A549 (cell line): ENCODE results near the gene LRP5. TPM values are rescaled to one million over a fixed set of nuclear protein-coding genes. Genes with fewer than 3 reads are reported as not detected.

Experiments used
- ATAC-seq, 2 experiments: fragments of 200-7000 bp in 1 of 2; fragments of >200 bp in 1 of 2; cut with Nextera tagmentation in 1 of 2; cut with Tn5 transposase in 1 of 2; 3 replicates each; pipeline versions ENCODE4 v1.8.0 to v1.9.1; 2018 to 2020; ENCODE audit warnings: mild to moderate bottlenecking in 1 of 2, moderate library complexity in 1 of 2
- CTCF ChIA-PET: fragments of 300-600 bp; sonication (Branson Sonifier 250); formaldehyde crosslinking; extraction: SDS; loops from one replicate; lab custom pipeline; 2021; ENCODE audit warnings: antibody characterized with exemption, inconsistent platforms; lab: Yijun Ruan, JAX
- POLR2A ChIA-PET: fragments of 350-600 bp; formaldehyde crosslinking; extraction: SDS; loops from one replicate; lab custom pipeline; 2021; ENCODE audit warnings: antibody characterized with exemption, inconsistent platforms; lab: Yijun Ruan, JAX
- DNase-seq, 2 experiments: peaks; one replicate each; pipeline versions ENCODE4 v3.0.0 to v3.0.0-alpha.2; 2011 to 2016; ENCODE audit warnings: low read depth in 1 of 2, low spot score in 1 of 2
- FAIRE-seq: peaks from 2 replicates; lab custom pipeline; 2011; peaks lifted over from hg19 to GRCh38; lab: Jason Lieb, UNC
- H3K27ac ChIP-seq, 2 experiments: fragments of >200 bp; sonication (Bioruptor Twin); formaldehyde crosslinking; 3 replicates each; pipeline ENCODE4 v1.5.1; 2016 to 2017
- H3K4me1 ChIP-seq: fragments of >200 bp; sonication (Bioruptor Twin); formaldehyde crosslinking; 3 replicates; pipeline ENCODE4 v1.6.1; 2016
- H3K4me2 ChIP-seq: fragments of >200 bp; sonication (Bioruptor Twin); formaldehyde crosslinking; 3 replicates; pipeline ENCODE4 v1.6.1; 2016
- H3K4me3 ChIP-seq: fragments of >200 bp; sonication (Bioruptor Twin); formaldehyde crosslinking; 3 replicates; pipeline ENCODE4 v1.5.1; 2016
- H3K9me3 ChIP-seq: fragments of >200 bp; sonication (Bioruptor Twin); formaldehyde crosslinking; 3 replicates; pipeline ENCODE4 v1.6.1; 2016
- CBX2 ChIP-seq: fragments of 200-600 bp; sonication (generic); IDR thresholded peaks from 2 replicates; pipeline ENCODE4 v1.6.1; 2016; ENCODE audit warnings: low read depth, mild to moderate bottlenecking, borderline replicate concordance
- E2F6 ChIP-seq: IDR thresholded peaks from 2 replicates; pipeline ENCODE4 v1.6.1; 2012; ENCODE audit warnings: low read depth, borderline replicate concordance
- EHF ChIP-seq: fragments of 250-450 bp; sonication (Bioruptor Pico); IDR thresholded peaks from 2 replicates; pipeline ENCODE4 v1.5.0; 2020; ENCODE audit warnings: mild to moderate bottlenecking
- FOSL2 ChIP-seq, 2 experiments: fragments of 450-650 bp in 1 of 2; fragments of >200 bp in 1 of 2; sonication (Bioruptor Twin) in 1 of 2; formaldehyde crosslinking; IDR thresholded peaks; 2 replicates each; pipeline versions ENCODE4 v1.5.0 to v1.6.1; 2016 to 2020; ENCODE audit warnings: mild to moderate bottlenecking in 1 of 2, moderate library complexity in 1 of 2
- GATA3 ChIP-seq: IDR thresholded peaks from 2 replicates; pipeline ENCODE4 v1.6.1; 2012; ENCODE audit warnings: borderline replicate concordance
- HDAC2 ChIP-seq: fragments of 200-600 bp; sonication (generic); IDR thresholded peaks from 2 replicates; pipeline ENCODE4 v1.6.1; 2016
- HOXB5 ChIP-seq: fragments of 250-450 bp; sonication (Bioruptor Pico); IDR thresholded peaks from 2 replicates; pipeline ENCODE4 v1.5.0; 2020; ENCODE audit warnings: mild to moderate bottlenecking, moderate library complexity
- JUN ChIP-seq, 2 experiments: fragments of >200 bp; sonication (Bioruptor Twin); formaldehyde crosslinking; IDR thresholded peaks; 2 replicates in 1 of 2; 3 replicates in 1 of 2; pipeline ENCODE4 v1.6.1; 2016 to 2017
- KDM1A ChIP-seq: fragments of 200-600 bp; sonication (generic); IDR thresholded peaks from 2 replicates; pipeline ENCODE4 v1.6.1; 2016; ENCODE audit warnings: low read depth, mild to moderate bottlenecking
- KDM5A ChIP-seq: fragments of 200-600 bp; sonication (generic); IDR thresholded peaks from 2 replicates; pipeline ENCODE4 v1.6.1; 2016; ENCODE audit warnings: antibody characterized with exemption, mild to moderate bottlenecking
- MAZ ChIP-seq: fragments of 150-350 bp; IDR thresholded peaks from 2 replicates; pipeline ENCODE4 v1.6.1; 2014; ENCODE audit warnings: antibody characterized with exemption, low read depth, low read length, borderline replicate concordance
- NFE2L2 ChIP-seq: fragments of 150-350 bp; conservative IDR thresholded peaks from 2 replicates; pipeline ENCODE4 v1.6.1; 2014; ENCODE audit warnings: low read length
- RAD21 ChIP-seq, 2 experiments: fragments of >200 bp in 1 of 2; sonication (Bioruptor Twin) in 1 of 2; formaldehyde crosslinking in 1 of 2; IDR thresholded peaks in 1 of 2; conservative IDR thresholded peaks in 1 of 2; 2 replicates in 1 of 2; 3 replicates in 1 of 2; pipeline ENCODE4 v1.6.1; 2012 to 2018; ENCODE audit warnings: inconsistent platforms in 1 of 2
- RARB ChIP-seq: fragments of 250-450 bp; sonication (Bioruptor Pico); IDR thresholded peaks from 2 replicates; pipeline ENCODE4 v1.8.0; 2021; ENCODE audit warnings: mild to moderate bottlenecking, moderate library complexity
- RFX5 ChIP-seq: fragments of 450-650 bp; IDR thresholded peaks from 2 replicates; pipeline ENCODE4 v1.7.1; 2014; ENCODE audit warnings: antibody characterized with exemption, mild to moderate bottlenecking, moderate library complexity
- SREBF2 ChIP-seq: fragments of 450-650 bp; IDR thresholded peaks from 2 replicates; pipeline ENCODE4 v1.6.1; 2014; ENCODE audit warnings: mild to moderate bottlenecking, moderate library complexity
- ZFP36 ChIP-seq: fragments of 450-650 bp; IDR thresholded peaks from 2 replicates; pipeline ENCODE4 v1.6.1; 2014; ENCODE audit warnings: borderline replicate concordance; ENCODE audit not compliant: partially characterized antibody
- ZNF302 ChIP-seq: fragments of 250-450 bp; sonication (Bioruptor Pico); IDR thresholded peaks from 2 replicates; pipeline ENCODE4 v1.9.0; 2021; ENCODE audit warnings: inconsistent platforms, mild to moderate bottlenecking, moderate library complexity
- WGBS: methylation state at CpG from one replicate; pipeline ENCODE4 v1.1.6; 2017; ENCODE audit errors: missing lambda C conversion rate; 5-methylcytosine and 5-hydroxymethylcytosine counted together
- polyA plus RNA-seq, 4 experiments: library from polyadenylated mRNA; depleted of rRNA in 3 of 4; stranded (reverse); fragments of >200 nt; fragmentation: RNase III in 1 of 4; extraction: RNeasy Plus Mini Kit Qiagen cat#74134 plus additional on column Dnase treatment in 1 of 4; gene quantifications; 2 replicates in 3 of 4; 3 replicates in 1 of 4; pipeline ENCODE4 v1.2.3, GENCODE V29; 2011 to 2017
- TF ChIP-seq, protein P1 (sequence below): IDR thresholded peaks from 2 replicates; pipeline ENCODE4 v1.6.1; 2012
- TF ChIP-seq, protein P2 (sequence below): fragments of 150-350 bp; IDR thresholded peaks from 2 replicates; pipeline ENCODE4 v1.6.1; 2014; ENCODE audit warnings: low read depth, mild to moderate bottlenecking, low read length
- TF ChIP-seq, protein P3 (sequence below): fragments of 250-450 bp; sonication (Bioruptor Pico); IDR thresholded peaks from 2 replicates; pipeline ENCODE4 v1.5.0; 2021; ENCODE audit warnings: mild to moderate bottlenecking, moderate library complexity, borderline replicate concordance
- TF ChIP-seq, protein P4 (sequence below): fragments of >200 bp; sonication (Bioruptor Twin); formaldehyde crosslinking; IDR thresholded peaks from 3 replicates; pipeline ENCODE4 v1.5.1; 2016
- TF ChIP-seq, protein P5 (sequence below): fragments of 250-450 bp; sonication (Bioruptor Pico); IDR thresholded peaks from 2 replicates; pipeline ENCODE4 v1.5.0; 2020; ENCODE audit warnings: low read depth, mild to moderate bottlenecking, moderate library complexity

The LRP5 gene
- polyA plus RNA-seq, 2 of the 4 experiments (the other 2 are of a cell fraction) = 10.9 to 32.3 TPM

DNA sequence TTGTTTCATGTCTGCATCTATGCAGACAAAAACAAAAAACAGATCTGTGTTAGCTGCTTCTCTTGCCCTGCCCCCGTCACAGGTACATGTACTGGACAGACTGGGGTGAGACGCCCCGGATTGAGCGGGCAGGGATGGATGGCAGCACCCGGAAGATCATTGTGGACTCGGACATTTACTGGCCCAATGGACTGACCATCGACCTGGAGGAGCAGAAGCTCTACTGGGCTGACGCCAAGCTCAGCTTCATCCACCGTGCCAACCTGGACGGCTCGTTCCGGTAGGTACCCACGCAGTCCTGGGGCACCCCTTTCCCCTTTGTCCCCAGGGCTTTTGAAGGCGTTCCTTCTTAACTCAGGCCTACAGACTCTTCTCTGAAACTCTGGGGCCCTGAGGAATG lies 45.2 kb downstream of the LRP5 start:
- CTCF ChIA-PET = interaction anchor here (0.7 to 6.3 kb wide), 2 partner anchors 13 to 27 kb away, joined by 3 to 33 read pairs; no protein-coding TSS in a partner anchor
- ATAC-seq = no peak
- 88% methylated on average over 14 of the region's 14 CpGs for WGBS
- Histone ChIP-seq H3K27ac (no peak overlapping the region), H3K4me1 (peaks cover 34% of the 10 kb centered on the region), H3K4me2 (no peak overlapping the region), H3K9me3 (0 out of 3 replicates have a peak, but pooled peaks cover 6% of the 10 kb centered on the region), H3K4me3 (no peak overlapping the region)
- no peak for TF ChIP-seq MAZ
- no peak for TF ChIP-seq ZNF302 (CRISPR knock-in tag)
- TF ChIP-seq EHF (CRISPR knock-in tag) = no peak
- no peak for TF ChIP-seq RAD21 (conservative IDR thresholded peaks at IDR 0.05 in 1 of 2, IDR thresholded peaks at IDR 0.05 in 1 of 2)
- no peak for TF ChIP-seq HDAC2
- no peak for TF ChIP-seq ZFP36
- TF ChIP-seq CBX2 = no peak
- TF ChIP-seq JUN (IDR thresholded peaks at IDR 0.05) = no peak
- TF ChIP-seq, protein P1, sequence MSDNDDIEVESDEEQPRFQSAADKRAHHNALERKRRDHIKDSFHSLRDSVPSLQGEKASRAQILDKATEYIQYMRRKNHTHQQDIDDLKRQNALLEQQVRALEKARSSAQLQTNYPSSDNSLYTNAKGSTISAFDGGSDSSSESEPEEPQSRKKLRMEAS = no peak
- TF ChIP-seq, protein P2, sequence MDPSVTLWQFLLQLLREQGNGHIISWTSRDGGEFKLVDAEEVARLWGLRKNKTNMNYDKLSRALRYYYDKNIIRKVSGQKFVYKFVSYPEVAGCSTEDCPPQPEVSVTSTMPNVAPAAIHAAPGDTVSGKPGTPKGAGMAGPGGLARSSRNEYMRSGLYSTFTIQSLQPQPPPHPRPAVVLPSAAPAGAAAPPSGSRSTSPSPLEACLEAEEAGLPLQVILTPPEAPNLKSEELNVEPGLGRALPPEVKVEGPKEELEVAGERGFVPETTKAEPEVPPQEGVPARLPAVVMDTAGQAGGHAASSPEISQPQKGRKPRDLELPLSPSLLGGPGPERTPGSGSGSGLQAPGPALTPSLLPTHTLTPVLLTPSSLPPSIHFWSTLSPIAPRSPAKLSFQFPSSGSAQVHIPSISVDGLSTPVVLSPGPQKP = no peak
- TF ChIP-seq, protein P3, sequence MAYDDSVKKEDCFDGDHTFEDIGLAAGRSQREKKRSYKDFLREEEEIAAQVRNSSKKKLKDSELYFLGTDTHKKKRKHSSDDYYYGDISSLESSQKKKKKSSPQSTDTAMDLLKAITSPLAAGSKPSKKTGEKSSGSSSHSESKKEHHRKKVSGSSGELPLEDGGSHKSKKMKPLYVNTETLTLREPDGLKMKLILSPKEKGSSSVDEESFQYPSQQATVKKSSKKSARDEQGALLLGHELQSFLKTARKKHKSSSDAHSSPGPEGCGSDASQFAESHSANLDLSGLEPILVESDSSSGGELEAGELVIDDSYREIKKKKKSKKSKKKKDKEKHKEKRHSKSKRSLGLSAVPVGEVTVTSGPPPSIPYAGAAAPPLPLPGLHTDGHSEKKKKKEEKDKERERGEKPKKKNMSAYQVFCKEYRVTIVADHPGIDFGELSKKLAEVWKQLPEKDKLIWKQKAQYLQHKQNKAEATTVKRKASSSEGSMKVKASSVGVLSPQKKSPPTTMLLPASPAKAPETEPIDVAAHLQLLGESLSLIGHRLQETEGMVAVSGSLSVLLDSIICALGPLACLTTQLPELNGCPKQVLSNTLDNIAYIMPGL (CRISPR knock-in tag) = no peak
- TF ChIP-seq, protein P4, sequence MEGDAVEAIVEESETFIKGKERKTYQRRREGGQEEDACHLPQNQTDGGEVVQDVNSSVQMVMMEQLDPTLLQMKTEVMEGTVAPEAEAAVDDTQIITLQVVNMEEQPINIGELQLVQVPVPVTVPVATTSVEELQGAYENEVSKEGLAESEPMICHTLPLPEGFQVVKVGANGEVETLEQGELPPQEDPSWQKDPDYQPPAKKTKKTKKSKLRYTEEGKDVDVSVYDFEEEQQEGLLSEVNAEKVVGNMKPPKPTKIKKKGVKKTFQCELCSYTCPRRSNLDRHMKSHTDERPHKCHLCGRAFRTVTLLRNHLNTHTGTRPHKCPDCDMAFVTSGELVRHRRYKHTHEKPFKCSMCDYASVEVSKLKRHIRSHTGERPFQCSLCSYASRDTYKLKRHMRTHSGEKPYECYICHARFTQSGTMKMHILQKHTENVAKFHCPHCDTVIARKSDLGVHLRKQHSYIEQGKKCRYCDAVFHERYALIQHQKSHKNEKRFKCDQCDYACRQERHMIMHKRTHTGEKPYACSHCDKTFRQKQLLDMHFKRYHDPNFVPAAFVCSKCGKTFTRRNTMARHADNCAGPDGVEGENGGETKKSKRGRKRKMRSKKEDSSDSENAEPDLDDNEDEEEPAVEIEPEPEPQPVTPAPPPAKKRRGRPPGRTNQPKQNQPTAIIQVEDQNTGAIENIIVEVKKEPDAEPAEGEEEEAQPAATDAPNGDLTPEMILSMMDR = no peak
- TF ChIP-seq GATA3 = no peak
- TF ChIP-seq, protein P5, sequence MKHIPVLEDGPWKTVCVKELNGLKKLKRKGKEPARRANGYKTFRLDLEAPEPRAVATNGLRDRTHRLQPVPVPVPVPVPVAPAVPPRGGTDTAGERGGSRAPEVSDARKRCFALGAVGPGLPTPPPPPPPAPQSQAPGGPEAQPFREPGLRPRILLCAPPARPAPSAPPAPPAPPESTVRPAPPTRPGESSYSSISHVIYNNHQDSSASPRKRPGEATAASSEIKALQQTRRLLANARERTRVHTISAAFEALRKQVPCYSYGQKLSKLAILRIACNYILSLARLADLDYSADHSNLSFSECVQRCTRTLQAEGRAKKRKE = no peak
- no peak for TF ChIP-seq FOSL2 (IDR thresholded peaks at IDR 0.05)
- no peak for TF ChIP-seq FOSL2 (CRISPR knock-in tag; IDR thresholded peaks at IDR 0.05)
- no peak for TF ChIP-seq KDM5A
- FAIRE-seq = no peak
- no peak for DNase-seq
- POLR2A ChIA-PET = no interaction called here

DNA sequence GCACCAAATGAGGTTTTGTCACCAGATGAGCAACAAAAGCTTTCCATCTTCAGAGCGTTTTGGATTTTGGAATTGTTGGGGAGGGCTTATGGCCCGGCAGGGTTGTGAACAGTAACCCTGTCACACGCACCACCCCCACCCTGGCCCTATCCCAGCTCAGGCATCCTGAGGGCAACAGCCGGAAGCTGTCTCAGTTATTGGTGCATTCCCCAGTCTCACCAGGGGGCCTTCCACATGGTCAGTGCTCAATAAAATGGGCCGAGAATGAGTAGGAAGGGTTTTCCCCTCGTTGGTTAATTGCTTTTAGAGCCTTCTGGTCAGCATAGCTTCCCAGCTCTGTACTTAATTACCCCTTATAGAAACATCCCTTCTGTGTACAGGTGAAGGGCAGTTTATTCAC lies 46.0 kb downstream of the LRP5 start:
- DNase-seq (no peak), ATAC-seq (no peak), FAIRE-seq (peak; percentile 28)
- Histone ChIP-seq H3K4me3 (no peak overlapping the region), H3K4me2 (no peak overlapping the region), H3K4me1 (peaks cover 25% of the 10 kb centered on the region), H3K9me3 (0 out of 3 replicates have a peak, but pooled peaks cover 6% of the 10 kb centered on the region), H3K27ac (no peak overlapping the region)
- ChIA-PET POLR2A (interaction anchor here (0.7 kb wide), 2 partner anchors 26 to 87 kb away, joined by 3 read pairs; partner anchors contain the start of gene C11orf24), CTCF (interaction anchor here (0.7 to 6.3 kb wide), 8 partner anchors 12 to 61 kb away, joined by 3 to 33 read pairs (median 4); no protein-coding TSS in a partner anchor)
- WGBS = 87% methylated on average over 6 of the region's 6 CpGs
- no peak for TF ChIP-seq RFX5
- TF ChIP-seq HOXB5 = no peak
- no peak for TF ChIP-seq GATA3
- TF ChIP-seq KDM1A = no peak
- TF ChIP-seq SREBF2 = no peak
- TF ChIP-seq NFE2L2 = no peak
- TF ChIP-seq FOSL2 (IDR thresholded peaks at IDR 0.05) = no peak
- TF ChIP-seq FOSL2 (CRISPR knock-in tag; IDR thresholded peaks at IDR 0.05) = no peak
- TF ChIP-seq, protein P3 (CRISPR knock-in tag) = no peak
- TF ChIP-seq CBX2 = no peak
- no peak for TF ChIP-seq RARB (CRISPR knock-in tag)
- TF ChIP-seq E2F6 = no peak
